GM23248 (cell line): ENCODE results near the gene GNLY. TPM values are rescaled to one million over a fixed set of nuclear protein-coding genes. Genes with fewer than 3 reads are reported as not detected.

ENCODE experiments used
- DNase-seq: peaks from one replicate; pipeline ENCODE4 v3.0.0-alpha.2; 2015
- H2AFZ ChIP-seq: fragments of 200-600 bp; sonication (generic); 2 replicates; pipeline ENCODE4 v1.6.1; 2016; ENCODE audit warnings: antibody characterized with exemption
- H3F3A ChIP-seq: fragments of 200-600 bp; sonication (generic); 2 replicates; pipeline ENCODE4 v1.6.1; 2016; ENCODE audit warnings: mild to moderate bottlenecking, antibody characterized with exemption, mixed run types; ENCODE audit not compliant: insufficient read depth
- H3K27ac ChIP-seq: fragments of 200-600 bp; sonication (generic); 2 replicates; pipeline ENCODE4 v1.5.1; 2016; ENCODE audit warnings: mild to moderate bottlenecking
- H3K27me3 ChIP-seq: fragments of 200-600 bp; sonication (generic); replicated peaks from 2 replicates; pipeline ENCODE4 v1.6.1; 2016; ENCODE audit warnings: mild to moderate bottlenecking; ENCODE audit not compliant: insufficient read depth
- H3K36me3 ChIP-seq: fragments of 200-600 bp; sonication (generic); 2 replicates; pipeline ENCODE4 v1.6.1; 2016; ENCODE audit warnings: low read depth, mild to moderate bottlenecking
- H3K4me1 ChIP-seq: fragments of 200-600 bp; sonication (generic); 2 replicates; pipeline ENCODE4 v1.6.1; 2016; ENCODE audit warnings: mild to moderate bottlenecking; ENCODE audit not compliant: insufficient read depth
- H3K4me2 ChIP-seq: fragments of 200-600 bp; sonication (generic); one replicate; pipeline ENCODE4 v1.6.1; 2016; ENCODE audit warnings: mild to moderate bottlenecking; ENCODE audit not compliant: unreplicated experiment
- H3K4me3 ChIP-seq: fragments of 200-600 bp; sonication (generic); 2 replicates; pipeline ENCODE4 v1.5.1; 2016; ENCODE audit warnings: mild to moderate bottlenecking
- H3K79me2 ChIP-seq: fragments of 200-600 bp; sonication (generic); 2 replicates; pipeline ENCODE4 v1.6.1; 2016; ENCODE audit warnings: mild to moderate bottlenecking; ENCODE audit not compliant: insufficient read depth
- H3K9ac ChIP-seq: fragments of 200-600 bp; sonication (generic); 2 replicates; pipeline ENCODE4 v1.6.1; 2016; ENCODE audit warnings: mild to moderate bottlenecking
- H3K9me2 ChIP-seq: fragments of 200-600 bp; sonication (generic); 2 replicates; pipeline ENCODE4 v1.6.1; 2016; ENCODE audit warnings: mixed run types, mild to moderate bottlenecking, moderate library complexity; ENCODE audit not compliant: insufficient read depth
- H3K9me3 ChIP-seq: fragments of 200-600 bp; sonication (generic); one replicate; pipeline ENCODE4 v1.6.1; 2017; ENCODE audit warnings: low read depth
- H4K20me1 ChIP-seq: fragments of 200-600 bp; sonication (generic); 2 replicates; pipeline ENCODE4 v1.6.0; 2016; ENCODE audit not compliant: insufficient read depth
- EZH2 ChIP-seq: fragments of 200-600 bp; sonication (generic); IDR thresholded peaks from 2 replicates; pipeline ENCODE4 v1.6.1; 2018; ENCODE audit warnings: antibody characterized with exemption, mild to moderate bottlenecking; ENCODE audit not compliant: insufficient read depth, poor library complexity, severe bottlenecking
- EZH2phosphoT487 ChIP-seq: fragments of 200-600 bp; sonication (generic); IDR thresholded peaks from 2 replicates; pipeline ENCODE4 v1.6.1; 2018; ENCODE audit warnings: antibody characterized with exemption, moderate library complexity, mild to moderate bottlenecking, low read depth; ENCODE audit not compliant: insufficient read depth
- WGBS, 2 experiments: methylation state at CpG; one replicate each; pipeline ENCODE4 v1.1.6; 2015 to 2017; ENCODE audit warnings: low lambda C conversion rate in 2 of 2, low coverage in 1 of 2; ENCODE audit errors: missing lambda C conversion rate in 2 of 2; 5-methylcytosine and 5-hydroxymethylcytosine counted together
- in situ Hi-C: fragments of 300-500 bp; cut with MboI; formaldehyde crosslinking; loops from 2 replicates; pipeline ENCODE4 v1.15.0; 2020
- polyA plus RNA-seq: library from polyadenylated mRNA; unstranded; fragments of >200 nt; fragmentation: Nextera tagmentation; extraction: Ambion mirVana; gene quantifications from 2 replicates; pipeline ENCODE4 v1.2.1, GENCODE V29; 2016
- total RNA-seq: library from RNA; depleted of rRNA; stranded (reverse); fragments of >200 nt; shearing (Covaris generic); gene quantifications from 2 replicates; pipeline ENCODE4 v1.2.3, GENCODE V29; 2014

Gene GNLY
- total and polyA plus RNA-seq, 2 experiments from 2014 or later = not detected

DNA sequence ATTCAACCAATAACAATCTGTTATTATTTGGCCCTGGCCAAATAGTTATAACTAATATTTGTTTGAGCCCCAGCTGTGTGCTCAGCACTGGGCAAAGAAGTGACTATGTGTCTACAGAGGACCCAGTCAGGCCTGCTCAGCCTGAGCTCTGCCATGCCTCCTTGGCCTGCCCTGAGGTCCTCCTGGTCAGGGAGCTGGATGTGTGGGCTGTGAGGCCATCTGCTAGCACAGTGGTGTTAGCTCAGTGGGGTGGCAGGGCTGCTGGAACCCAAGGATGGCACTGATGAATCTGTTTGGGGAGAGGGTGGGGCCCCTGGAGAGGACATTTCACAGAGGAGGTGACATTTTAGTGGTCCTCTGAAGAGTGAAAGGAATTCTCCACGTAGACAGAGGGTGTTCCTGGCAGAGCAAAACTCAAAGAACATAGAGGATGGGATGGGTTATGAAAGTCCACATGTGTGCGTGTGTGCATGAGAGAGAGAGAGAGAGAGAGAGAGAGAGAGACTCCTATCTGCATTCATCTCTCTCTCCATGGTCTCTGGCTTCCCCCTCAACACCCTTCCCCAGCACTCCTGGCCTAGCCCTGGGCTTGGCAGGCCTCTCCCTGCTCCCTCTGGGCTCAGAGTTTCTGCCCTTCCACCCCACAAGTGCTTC lies 38.4 kb downstream of the GNLY start:
- no peak overlapping the region for H3K27ac ChIP-seq
- no peak for TF ChIP-seq EZH2
- H3K9ac ChIP-seq = no peak overlapping the region

DNA sequence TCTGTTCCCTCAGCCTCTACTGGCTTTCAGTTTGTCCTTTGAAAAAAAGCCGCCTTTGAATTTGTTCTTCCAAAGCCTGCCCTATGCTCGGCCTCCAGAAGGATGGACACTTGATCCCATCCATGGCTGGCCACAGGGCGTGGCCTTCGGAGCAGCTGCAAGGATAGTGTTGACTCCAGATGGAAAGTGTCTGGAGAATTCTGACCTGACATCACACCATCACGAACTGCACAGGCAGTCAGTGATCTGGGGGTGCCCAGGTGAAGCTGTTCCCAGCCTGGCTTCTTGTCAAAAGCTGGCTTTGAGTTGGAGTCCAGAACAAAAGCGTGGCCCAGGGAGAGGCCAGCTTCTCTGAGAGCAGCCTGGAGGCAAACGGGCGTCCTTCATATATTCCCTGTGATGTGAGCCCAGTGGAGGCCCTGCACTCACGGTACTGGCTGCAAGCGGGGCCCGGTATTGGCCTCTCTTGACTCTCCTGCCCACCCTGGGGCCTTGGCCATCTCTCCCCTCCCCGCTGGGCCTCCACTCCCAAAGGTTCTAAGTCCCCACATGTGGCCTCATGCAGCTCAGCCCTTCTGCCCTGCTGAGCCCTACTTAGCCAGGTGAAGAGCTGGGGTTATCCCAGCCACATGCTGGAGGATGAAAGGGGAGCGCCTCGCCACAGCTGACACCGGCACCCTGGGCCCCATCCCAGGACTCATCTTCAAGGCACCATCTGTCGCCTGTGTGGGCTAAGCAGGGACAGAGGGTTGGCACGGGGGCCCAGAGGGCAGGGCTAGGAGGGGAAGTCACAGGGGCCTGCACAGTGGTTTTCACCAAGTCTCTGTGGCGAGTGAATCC lies 39.2 kb downstream of the GNLY start:
- Histone ChIP-seq H3K27me3 (no peaks in the 10 kb centered on the region), H3K36me3 (no peaks in the 10 kb centered on the region), H3K4me3 (no peak overlapping the region), H2AFZ (no peak overlapping the region), H3K9me3 (no peaks in the 10 kb centered on the region), H3K4me2 (no peak overlapping the region), H3K9me2 (no peaks in the 10 kb centered on the region), H3F3A (peaks cover 37% of the 10 kb centered on the region), H4K20me1 (no peaks in the 10 kb centered on the region), H3K27ac (no peak overlapping the region), H3K79me2 (no peaks in the 10 kb centered on the region), H3K9ac (no peak overlapping the region), H3K4me1 (peaks cover 40% of the 10 kb centered on the region)
- WGBS, 2 experiments = 79 to 81% methylated on average over 18 of the region's 18 CpGs
- TF ChIP-seq EZH2phosphoT487 = no peak
- TF ChIP-seq EZH2 = no peak
- in situ Hi-C loops = no loop called here
- DNase-seq = no peak

More for the DNA sequence above, 38.4 kb downstream of the GNLY start:
- Histone ChIP-seq H3K4me2 (no peak overlapping the region), H3F3A (peaks cover 29% of the 10 kb centered on the region), H3K27me3 (no peaks in the 10 kb centered on the region), H4K20me1 (no peaks in the 10 kb centered on the region), H3K9me2 (no peaks in the 10 kb centered on the region), H2AFZ (no peak overlapping the region), H3K9me3 (no peaks in the 10 kb centered on the region), H3K4me3 (no peak overlapping the region), H3K79me2 (no peaks in the 10 kb centered on the region), H3K4me1 (peaks cover 34% of the 10 kb centered on the region), H3K36me3 (no peaks in the 10 kb centered on the region)
- in situ Hi-C loops = no loop called here
- 46 to 57% methylated on average over 2 of the region's 2 CpGs for WGBS, 2 experiments
- no peak for DNase-seq

DNA sequence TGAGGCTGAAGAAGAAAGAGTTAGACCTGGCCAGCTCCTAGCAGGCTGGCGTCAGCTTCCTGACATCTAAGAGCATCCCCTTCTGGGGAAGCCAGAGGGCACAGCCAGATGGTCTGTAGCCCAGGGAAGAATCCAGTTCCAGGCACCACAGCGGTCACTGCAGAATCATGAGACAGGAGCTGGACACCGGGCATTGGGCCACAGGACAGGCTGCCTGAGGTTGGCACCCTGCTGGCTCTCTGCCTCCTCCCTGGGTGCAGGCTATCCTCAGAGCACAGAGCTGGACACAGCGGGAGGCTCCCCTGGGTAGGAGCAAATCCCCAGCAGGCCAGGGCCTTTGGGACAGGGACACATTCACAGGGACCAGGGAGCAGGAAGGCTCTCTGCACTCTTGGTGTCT lies 39.9 kb downstream of the GNLY start:
- peaks cover 37% of the 10 kb centered on the region for H3F3A ChIP-seq

DNA sequence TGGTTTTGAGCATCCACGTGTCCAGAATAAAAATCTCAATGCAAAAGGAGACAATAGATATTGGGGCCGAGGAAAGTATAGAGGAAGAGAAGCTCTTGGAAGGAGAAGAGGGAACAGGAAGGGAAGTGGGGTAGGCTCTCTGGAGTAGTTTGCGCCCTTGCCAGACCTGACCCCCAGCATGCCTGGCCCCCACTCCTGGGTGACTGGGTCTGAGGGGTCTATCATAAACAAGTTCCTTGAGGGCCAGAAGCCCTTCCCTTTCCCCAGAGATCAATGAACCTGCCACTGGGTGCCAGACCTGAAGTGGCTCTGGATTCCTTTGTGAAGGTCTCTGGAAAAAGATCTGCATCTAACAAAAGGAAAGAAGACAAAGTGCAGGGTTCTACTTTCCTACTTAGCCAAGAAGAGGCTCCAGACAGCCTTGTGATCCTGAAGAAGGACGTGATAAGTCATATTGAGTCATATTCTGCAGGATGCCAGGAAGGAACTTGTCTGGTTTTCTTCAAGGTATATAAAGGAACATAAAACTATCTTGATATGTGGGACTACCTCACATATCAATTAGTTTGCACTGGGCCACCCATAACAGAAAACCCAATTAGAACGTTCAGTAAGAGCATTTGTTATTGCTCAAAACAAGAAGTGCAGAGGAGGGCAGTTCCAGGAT lies 40.9 kb downstream of the GNLY start:
- no peaks in the 10 kb centered on the region for H3K79me2 ChIP-seq
- DNase-seq = peak; percentile 84
- no peaks in the 10 kb centered on the region for H3K36me3 ChIP-seq
- H3F3A ChIP-seq = peaks cover 38% of the 10 kb centered on the region
- H3K27ac ChIP-seq = peak overlapping the region; percentile 80
- peaks cover 34% of the 10 kb centered on the region for H3K4me1 ChIP-seq
- no peaks in the 10 kb centered on the region for H3K27me3 ChIP-seq
- no peaks in the 10 kb centered on the region for H4K20me1 ChIP-seq
- H3K4me2 ChIP-seq = peak overlapping the region; percentile 22
- in situ Hi-C loops = no loop called here
- no peak overlapping the region for H2AFZ ChIP-seq
- no peak overlapping the region for H3K4me3 ChIP-seq
- no peaks in the 10 kb centered on the region for H3K9me2 ChIP-seq
- 57 to 60% methylated on average over 5 of the region's 5 CpGs for WGBS, 2 experiments
- TF ChIP-seq EZH2 = no peak
- TF ChIP-seq EZH2phosphoT487 = no peak
- H3K9me3 ChIP-seq = no peaks in the 10 kb centered on the region
- H3K9ac ChIP-seq = peak overlapping the region; percentile 46; the same call in 1 of the 2 replicates

More for the DNA sequence above, 39.9 kb downstream of the GNLY start:
- 84 to 85% methylated on average over 4 of the region's 4 CpGs for WGBS, 2 experiments
- H3K27ac ChIP-seq = no peak overlapping the region
- in situ Hi-C loops = no loop called here
- peaks cover 38% of the 10 kb centered on the region for H3K4me1 ChIP-seq
- TF ChIP-seq EZH2phosphoT487 (no peak), EZH2 (no peak)
- no peaks in the 10 kb centered on the region for H3K27me3 ChIP-seq
- no peak overlapping the region for H2AFZ ChIP-seq
- H3K4me3 ChIP-seq = no peak overlapping the region
- H3K79me2 ChIP-seq = no peaks in the 10 kb centered on the region
- H4K20me1 ChIP-seq = no peaks in the 10 kb centered on the region
- no peak overlapping the region for H3K9ac ChIP-seq
- no peaks in the 10 kb centered on the region for H3K9me3 ChIP-seq
- no peak for DNase-seq
- H3K36me3 ChIP-seq = no peaks in the 10 kb centered on the region
- H3K9me2 ChIP-seq = no peaks in the 10 kb centered on the region
- H3K4me2 ChIP-seq = no peak overlapping the region
